Mesenchymal stem cell (in vitro differentiated cells and primary cell): Measurements from ENCODE around the gene CCDC50. TPM values are rescaled to one million over a fixed set of nuclear protein-coding genes. Genes with fewer than 3 reads are reported as not detected.

Experiments used
- DNase-seq: peaks from one replicate; pipeline ENCODE4 v3.0.0-alpha.2; 2013
- H2AFZ ChIP-seq: one replicate; pipeline ENCODE4 v1.6.1; 2013; ENCODE audit warnings: low read depth, mild to moderate bottlenecking, control low read depth, inconsistent platforms, low read length, moderate library complexity
- H2AK5ac ChIP-seq: 2 replicates; pipeline ENCODE4 v1.6.1; 2013; ENCODE audit warnings: low read length, moderate library complexity, mild to moderate bottlenecking, inconsistent platforms; ENCODE audit not compliant: severe bottlenecking
- H2BK120ac ChIP-seq: one replicate; pipeline ENCODE4 v1.6.1; 2013; ENCODE audit warnings: low read depth, mild to moderate bottlenecking, inconsistent platforms, low read length, moderate library complexity
- H2BK12ac ChIP-seq, 2 experiments: one replicate each; pipeline ENCODE4 v1.6.1; 2013; ENCODE audit warnings: inconsistent platforms in 2 of 2, low read length in 2 of 2, mild to moderate bottlenecking in 2 of 2, moderate library complexity in 2 of 2, control low read depth in 1 of 2
- H2BK15ac ChIP-seq: one replicate; pipeline ENCODE4 v1.6.1; 2013; ENCODE audit warnings: mild to moderate bottlenecking, low read depth, inconsistent platforms; ENCODE audit not compliant: poor library complexity, severe bottlenecking
- H2BK5ac ChIP-seq: 2 replicates; pipeline ENCODE4 v1.6.1; 2013; ENCODE audit warnings: low read depth, mild to moderate bottlenecking, low read length, control low read depth, inconsistent platforms; ENCODE audit not compliant: poor library complexity, severe bottlenecking
- H3K14ac ChIP-seq, 2 experiments: one replicate each; pipeline ENCODE4 v1.6.1; 2013; ENCODE audit warnings: inconsistent platforms in 2 of 2, low read length in 2 of 2, control low read depth in 1 of 2, mild to moderate bottlenecking in 1 of 2, moderate library complexity in 1 of 2
- H3K18ac ChIP-seq, 2 experiments: one replicate each; pipeline ENCODE4 v1.6.1; 2013; ENCODE audit warnings: inconsistent platforms in 2 of 2, low read length in 2 of 2, control low read depth in 1 of 2, low read depth in 1 of 2, mild to moderate bottlenecking in 1 of 2
- H3K23ac ChIP-seq, 2 experiments: one replicate each; pipeline ENCODE4 v1.6.1; 2013; ENCODE audit warnings: inconsistent platforms in 2 of 2, low read length in 2 of 2, mild to moderate bottlenecking in 2 of 2, moderate library complexity in 2 of 2, control low read depth in 1 of 2
- H3K27ac ChIP-seq: 2 replicates; pipeline ENCODE4 v1.5.1; 2013; ENCODE audit warnings: mild to moderate bottlenecking, moderate library complexity, low read length, control low read depth, inconsistent platforms; ENCODE audit not compliant: poor library complexity, severe bottlenecking
- H3K27me3 ChIP-seq, 2 experiments: 2 replicates each; pipeline versions ENCODE4 v1.6.1 to v1.7.0; 2013; ENCODE audit warnings: low read length in 2 of 2, mild to moderate bottlenecking in 2 of 2, moderate library complexity in 2 of 2, control low read depth in 1 of 2, inconsistent platforms in 1 of 2; ENCODE audit not compliant: control insufficient read depth in 1 of 2, insufficient read depth in 1 of 2
- H3K36me3 ChIP-seq, 2 experiments: 2 replicates each; pipeline versions ENCODE4 v1.6.1 to v1.7.0; 2013; ENCODE audit warnings: low read length in 2 of 2, control low read depth in 1 of 2, inconsistent platforms in 1 of 2, low read depth in 1 of 2, mild to moderate bottlenecking in 1 of 2; ENCODE audit not compliant: insufficient read depth in 2 of 2, control insufficient read depth in 1 of 2
- H3K4ac ChIP-seq, 2 experiments: one replicate each; pipeline ENCODE4 v1.6.1; 2013; ENCODE audit warnings: inconsistent platforms in 2 of 2, low read length in 2 of 2, mild to moderate bottlenecking in 2 of 2, moderate library complexity in 2 of 2, control low read depth in 1 of 2, low read depth in 1 of 2
- H3K4me1 ChIP-seq: 2 replicates; pipeline ENCODE4 v1.6.1; 2013; ENCODE audit warnings: low read depth, low read length, control low read depth; ENCODE audit not compliant: control insufficient read depth, insufficient read depth
- H3K4me2 ChIP-seq: 2 replicates; pipeline ENCODE4 v1.6.1; 2013; ENCODE audit warnings: low read length, mild to moderate bottlenecking, inconsistent platforms; ENCODE audit not compliant: poor library complexity, severe bottlenecking
- H3K4me3 ChIP-seq, 2 experiments: 2 replicates each; pipeline versions ENCODE4 v1.5.1 to v1.7.0; 2013; ENCODE audit warnings: low read length in 2 of 2, mild to moderate bottlenecking in 2 of 2, control low read depth in 1 of 2, low read depth in 1 of 2; ENCODE audit not compliant: insufficient read depth in 1 of 2
- H3K79me1 ChIP-seq: replicated peaks from 2 replicates; pipeline ENCODE4 v1.6.1; 2013; ENCODE audit warnings: mild to moderate bottlenecking, control low read depth, low read length, inconsistent platforms; ENCODE audit not compliant: poor library complexity, severe bottlenecking
- H3K9ac ChIP-seq: 2 replicates; pipeline ENCODE4 v1.7.0; 2013; ENCODE audit warnings: mild to moderate bottlenecking, low read length, moderate library complexity
- H3K9me3 ChIP-seq: 2 replicates; pipeline ENCODE4 v1.7.0; 2013; ENCODE audit warnings: mild to moderate bottlenecking, low read length; ENCODE audit not compliant: control insufficient read depth
- H4K8ac ChIP-seq: one replicate; pipeline ENCODE4 v1.6.1; 2013; ENCODE audit warnings: inconsistent platforms, mild to moderate bottlenecking, low read length, moderate library complexity
- H4K91ac ChIP-seq: one replicate; pipeline ENCODE4 v1.6.1; 2013; ENCODE audit warnings: mild to moderate bottlenecking, low read length, inconsistent platforms
- WGBS: methylation state at CpG from one replicate; pipeline ENCODE4 v1.1.7; 2013; ENCODE audit warnings: mixed read lengths; 5-methylcytosine and 5-hydroxymethylcytosine counted together
- polyA plus RNA-seq, 2 experiments: library from polyadenylated mRNA; stranded (reverse); fragments of 200-250 nt; gene quantifications; one replicate each; pipeline ENCODE4 v1.2.3, GENCODE V29; 2013

The CCDC50 gene, protein sequence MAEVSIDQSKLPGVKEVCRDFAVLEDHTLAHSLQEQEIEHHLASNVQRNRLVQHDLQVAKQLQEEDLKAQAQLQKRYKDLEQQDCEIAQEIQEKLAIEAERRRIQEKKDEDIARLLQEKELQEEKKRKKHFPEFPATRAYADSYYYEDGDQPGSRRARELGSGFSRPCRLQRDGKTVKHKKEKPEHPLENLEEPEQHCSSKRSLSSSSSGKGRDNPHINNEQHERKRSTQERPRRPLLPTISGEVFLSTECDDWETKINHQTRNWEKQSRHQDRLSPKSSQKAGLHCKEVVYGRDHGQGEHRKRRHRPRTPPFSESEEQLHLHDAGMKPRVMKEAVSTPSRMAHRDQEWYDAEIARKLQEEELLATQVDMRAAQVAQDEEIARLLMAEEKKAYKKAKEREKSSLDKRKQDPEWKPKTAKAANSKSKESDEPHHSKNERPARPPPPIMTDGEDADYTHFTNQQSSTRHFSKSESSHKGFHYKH
- 83.5 TPM for polyA plus RNA-seq (2013, experiment 1 of 2)
- polyA plus RNA-seq (2013, experiment 2 of 2), result 86.8 TPM

DNA sequence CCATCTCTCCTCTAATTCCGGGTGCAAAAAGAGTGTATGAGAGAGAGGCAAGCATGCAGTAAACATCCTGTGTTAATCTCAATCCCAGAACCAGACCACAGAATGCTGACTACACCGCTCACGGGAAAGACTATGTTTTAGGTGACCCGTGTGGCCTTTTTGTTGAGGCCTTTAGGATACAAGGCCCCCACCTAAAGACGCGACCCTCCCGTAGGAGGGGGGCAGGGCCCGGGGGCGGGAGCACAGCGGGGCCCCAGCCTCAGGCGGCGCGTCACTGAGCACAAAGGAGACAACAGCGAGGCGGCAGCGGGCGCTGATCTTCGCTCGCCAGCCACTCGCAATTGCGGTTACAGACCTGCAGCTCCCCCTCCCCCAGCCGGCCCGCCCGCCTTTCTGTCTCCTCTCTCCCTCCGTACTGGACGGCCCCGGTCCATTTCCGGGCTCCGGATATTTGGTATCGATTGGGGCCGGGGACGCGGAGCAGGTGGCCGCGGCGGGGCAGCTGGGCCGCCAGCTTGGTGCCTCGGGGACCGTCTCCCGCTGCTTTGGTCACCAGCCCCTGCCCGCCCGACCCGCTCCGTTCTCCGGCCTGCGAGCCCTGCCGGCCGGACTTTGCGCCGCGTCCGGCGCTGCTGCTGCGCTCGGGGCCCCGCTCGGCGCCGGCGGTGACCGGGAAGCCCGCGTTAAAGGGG is at the start of gene CCDC50:
TSS of gene CCDC50 (plus strand) at position 433 of the 692 bp plus-strand sequence. CDS start 281 bp downstream, outside the sequence.
- H3K4me1 ChIP-seq, result no peaks in the 10 kb centered on the region
- no peaks in the 10 kb centered on the region for H3K36me3 ChIP-seq
- DNase-seq, result peak; percentile 81
- peak within 1 kb of the TSS; percentile 96 for H3K9ac ChIP-seq
- peak within 1 kb of the TSS in 1 of 2 experiments; percentile 95 for H3K14ac ChIP-seq
- peak within 1 kb of the TSS; percentile 81 for H3K27ac ChIP-seq
- H3K4me2 ChIP-seq, result peak within 1 kb of the TSS; percentile 71
- H2AFZ ChIP-seq, result peak within 1 kb of the TSS; percentile 82
- H3K18ac ChIP-seq, result peak within 1 kb of the TSS; percentile 98
- H2BK5ac ChIP-seq, result peak within 1 kb of the TSS; percentile 96
- H2BK15ac ChIP-seq, result peak within 1 kb of the TSS; percentile 99
- WGBS, result under 1% methylated on average over 50 of the region's 63 CpGs
- peak within 1 kb of the TSS; percentile 75 to 98 for H2BK12ac ChIP-seq
- peak within 1 kb of the TSS; percentile 97 for H4K91ac ChIP-seq
- H3K4me3 ChIP-seq, result peak within 1 kb of the TSS; percentile 90 to 91
- no peaks in the 10 kb centered on the region for H3K9me3 ChIP-seq
- peak within 1 kb of the TSS; percentile 76 for H2AK5ac ChIP-seq
- peak within 1 kb of the TSS; percentile 92 for H4K8ac ChIP-seq
- H2BK120ac ChIP-seq, result peak within 1 kb of the TSS; percentile 97
- H3K4ac ChIP-seq, result peak within 1 kb of the TSS; percentile 87 to 94
- H3K23ac ChIP-seq, result peak within 1 kb of the TSS; percentile 21 to 83
- no peaks in the 10 kb centered on the region for H3K27me3 ChIP-seq
- H3K79me1 ChIP-seq, result no peaks in the 10 kb centered on the region

DNA sequence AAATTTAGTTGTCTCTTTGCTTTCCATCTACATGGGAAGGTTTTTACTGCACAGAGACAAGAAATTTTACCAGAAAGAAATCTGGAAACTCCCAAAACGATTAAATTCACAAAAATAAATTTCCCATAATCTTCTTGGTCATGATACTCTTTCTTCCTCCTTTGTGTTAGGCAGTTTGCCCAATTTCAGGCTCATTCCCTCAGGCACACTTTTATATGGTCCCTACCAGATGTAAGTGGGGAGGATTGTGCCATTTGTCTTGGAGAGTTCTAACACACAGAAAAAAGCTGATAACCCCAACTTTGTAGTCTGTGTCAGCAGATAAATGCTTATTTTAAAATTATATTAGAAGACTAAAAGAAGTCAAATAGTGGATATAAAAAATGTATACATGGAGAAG is 49.1 kb upstream of the CCDC50 start:
- Histone ChIP-seq H2BK12ac (no peak overlapping the region), H3K4me1 (no peaks in the 10 kb centered on the region), H2AFZ (no peak overlapping the region), H3K4me3 (no peak overlapping the region), H2BK15ac (no peak overlapping the region), H3K9me3 (no peaks in the 10 kb centered on the region), H3K36me3 (no peaks in the 10 kb centered on the region), H2AK5ac (no peak overlapping the region), H3K4me2 (no peak overlapping the region), H3K14ac (no peak overlapping the region), H3K4ac (no peak overlapping the region), H3K27ac (no peak overlapping the region), H4K91ac (no peak overlapping the region), H3K9ac (no peak overlapping the region), H2BK5ac (no peak overlapping the region), H4K8ac (no peak overlapping the region), H2BK120ac (no peak overlapping the region), H3K79me1 (no peaks in the 10 kb centered on the region), H3K23ac (no peak overlapping the region), H3K27me3 (no peaks in the 10 kb centered on the region), H3K18ac (no peak overlapping the region)
- no peak for DNase-seq
- WGBS, result 75% methylated on average over 1 of the region's 1 CpG

DNA sequence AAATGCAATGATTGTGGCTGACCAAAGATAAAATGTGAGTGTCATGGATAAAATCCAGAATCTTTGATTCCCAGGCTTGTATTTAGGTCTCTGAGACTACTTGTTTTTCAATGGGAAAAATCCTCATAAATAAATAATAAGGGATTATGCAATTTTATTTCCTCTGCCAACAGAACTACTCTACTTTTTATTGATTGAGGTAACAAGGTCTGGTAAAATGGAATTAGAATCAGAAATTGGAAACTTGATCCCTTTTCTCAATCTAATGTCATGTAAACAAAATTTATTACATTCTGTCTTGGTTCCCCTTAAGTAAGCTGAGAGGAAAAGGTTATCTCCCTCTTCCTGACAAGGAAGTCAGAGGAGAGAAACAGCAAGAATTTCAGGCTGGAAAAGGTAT is 48.3 kb upstream of the CCDC50 start:
- Histone ChIP-seq H3K27me3 (no peaks in the 10 kb centered on the region), H3K23ac (no peak overlapping the region), H3K36me3 (no peaks in the 10 kb centered on the region), H3K18ac (no peak overlapping the region), H3K4me2 (no peak overlapping the region), H3K4me3 (no peak overlapping the region), H3K4ac (no peak overlapping the region), H2BK15ac (no peak overlapping the region), H2BK120ac (no peak overlapping the region), H3K14ac (no peak overlapping the region), H3K9ac (no peak overlapping the region), H2BK12ac (no peak overlapping the region), H3K4me1 (no peaks in the 10 kb centered on the region), H2AFZ (no peak overlapping the region), H3K27ac (no peak overlapping the region), H3K9me3 (no peaks in the 10 kb centered on the region), H4K8ac (no peak overlapping the region), H4K91ac (no peak overlapping the region), H3K79me1 (no peaks in the 10 kb centered on the region), H2BK5ac (no peak overlapping the region), H2AK5ac (no peak overlapping the region)
- no peak for DNase-seq
